ENCODE data around the gene HIKESHI. TPM values are rescaled to one million over a fixed set of nuclear protein-coding genes. Genes with fewer than 3 reads are reported as not detected.

Gene HIKESHI
- total and polyA plus RNA-seq, 2 donors (not counting 1 experiment from before 2014, with no cell fraction given) = 24.4 to 28.0 TPM

DNA sequence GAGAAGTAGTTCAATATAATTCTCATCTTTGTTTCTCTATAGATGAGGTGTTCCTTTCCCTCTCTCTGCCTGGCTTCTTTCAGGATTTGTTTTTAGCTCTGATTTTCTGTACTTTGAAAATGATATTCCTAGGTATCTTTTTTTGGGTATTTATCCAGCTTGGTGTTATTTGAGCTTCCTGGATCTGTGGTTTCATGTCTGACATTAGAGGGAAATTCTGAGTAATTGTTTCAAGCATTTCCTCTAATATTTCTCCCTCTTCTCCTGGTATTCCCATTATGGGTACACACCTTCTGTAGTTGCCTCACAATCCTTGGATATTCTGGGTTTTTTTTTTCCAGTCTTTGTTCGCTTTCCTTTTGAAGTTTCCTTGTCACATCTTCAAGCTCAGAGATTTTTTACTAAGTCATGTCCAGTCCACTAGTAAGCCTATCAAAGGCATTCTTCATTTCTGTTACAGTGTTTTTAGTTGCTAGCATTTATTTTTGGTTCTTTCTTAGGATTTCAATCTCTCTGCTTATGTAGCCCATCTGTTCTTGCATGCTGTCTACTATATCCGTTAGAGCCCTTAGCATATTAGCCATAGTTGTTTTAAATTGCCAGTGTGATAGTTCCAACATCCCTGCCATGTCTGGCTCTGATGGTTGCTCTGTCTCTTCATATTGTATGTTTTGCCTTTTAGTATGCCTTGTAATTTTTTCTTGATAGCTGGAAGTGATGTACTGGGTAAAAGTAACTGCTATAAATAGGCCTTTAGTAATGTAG lies 78.4 kb downstream of the HIKESHI start:
- Histone ChIP-seq H3K36me3 (replicated peaks in 1 of 2; ENCODE audit: control extremely low read depth in 1 of 2, control insufficient read depth in 1 of 2, extremely low read depth in 1 of 2, insufficient read depth in 2 of 2, low read length in 1 of 2) (no peaks in the 10 kb centered on the region), H3K9ac (ENCODE audit: low read length) (no peak overlapping the region), H3K4me1 (ENCODE audit: control insufficient read depth in 2 of 2, insufficient read depth in 2 of 2, low read length in 2 of 2) (no peaks in the 10 kb centered on the region), H3K4me2 (replicated peaks; ENCODE audit: low read depth, low read length, poor library complexity, severe bottlenecking) (no peak overlapping the region), H4K20me1 (ENCODE audit: control insufficient read depth, insufficient read depth, low read length, poor library complexity, severe bottlenecking) (no peaks in the 10 kb centered on the region), H3K27me3 (replicated peaks in 1 of 4; ENCODE audit: control extremely low read depth in 1 of 4, control insufficient read depth in 3 of 4, insufficient read depth in 4 of 4, low read length in 3 of 4) (no peaks in the 10 kb centered on the region), H3K27ac (ENCODE audit: low read length in 2 of 2) (no peak overlapping the region), H2AFZ (ENCODE audit: insufficient read depth, low read depth, low read length, poor library complexity, severe bottlenecking) (no peak overlapping the region), H3K4me3 (ENCODE audit: control extremely low read depth in 1 of 5, extremely low read depth in 1 of 5, insufficient read depth in 1 of 5, low read depth in 2 of 5, low read length in 4 of 5) (no peak overlapping the region), H3K9me3 (ENCODE audit: control extremely low read depth in 1 of 3, control insufficient read depth in 2 of 3, insufficient read depth in 1 of 3, low read length in 2 of 3) (peaks cover 0 to 1% (median 0%) of the 10 kb centered on the region in 3 donors), H3K79me2 (ENCODE audit: control insufficient read depth, insufficient read depth, low read length) (no peaks in the 10 kb centered on the region)
- DNase-seq (no peak), ATAC-seq (ENCODE audit: low read depth) (no peak)
- 100% methylated on average over 1 of the region's 2 CpGs for WGBS (ENCODE audit: insufficient coverage)
- peaks cover 2% of the 10 kb centered on the region for H3K9me3 Mint-ChIP-seq (ENCODE audit: insufficient read depth)
- intact Hi-C loops (cut with micrococcal nuclease) = no loop called here
- no peak overlapping the region for H3K4me3 Mint-ChIP-seq
- ChIA-PET CTCF (interaction anchor here (0.6 kb wide), 1 partner anchor 556 kb away, joined by 4 read pairs; no protein-coding TSS in a partner anchor), POLR2A (no interaction called here)
- no peaks in the 10 kb centered on the region for H3K4me1 Mint-ChIP-seq
- no peak overlapping the region for H3K27ac Mint-ChIP-seq
- no peaks in the 10 kb centered on the region for H3K27me3 Mint-ChIP-seq
- TF ChIP-seq EZH2 (IDR thresholded peaks at IDR 0.05; ENCODE audit: borderline replicate concordance, insufficient read depth, low read depth, low read length, poor library complexity, severe bottlenecking) = no peak
- TF ChIP-seq, protein P1, sequence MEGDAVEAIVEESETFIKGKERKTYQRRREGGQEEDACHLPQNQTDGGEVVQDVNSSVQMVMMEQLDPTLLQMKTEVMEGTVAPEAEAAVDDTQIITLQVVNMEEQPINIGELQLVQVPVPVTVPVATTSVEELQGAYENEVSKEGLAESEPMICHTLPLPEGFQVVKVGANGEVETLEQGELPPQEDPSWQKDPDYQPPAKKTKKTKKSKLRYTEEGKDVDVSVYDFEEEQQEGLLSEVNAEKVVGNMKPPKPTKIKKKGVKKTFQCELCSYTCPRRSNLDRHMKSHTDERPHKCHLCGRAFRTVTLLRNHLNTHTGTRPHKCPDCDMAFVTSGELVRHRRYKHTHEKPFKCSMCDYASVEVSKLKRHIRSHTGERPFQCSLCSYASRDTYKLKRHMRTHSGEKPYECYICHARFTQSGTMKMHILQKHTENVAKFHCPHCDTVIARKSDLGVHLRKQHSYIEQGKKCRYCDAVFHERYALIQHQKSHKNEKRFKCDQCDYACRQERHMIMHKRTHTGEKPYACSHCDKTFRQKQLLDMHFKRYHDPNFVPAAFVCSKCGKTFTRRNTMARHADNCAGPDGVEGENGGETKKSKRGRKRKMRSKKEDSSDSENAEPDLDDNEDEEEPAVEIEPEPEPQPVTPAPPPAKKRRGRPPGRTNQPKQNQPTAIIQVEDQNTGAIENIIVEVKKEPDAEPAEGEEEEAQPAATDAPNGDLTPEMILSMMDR (IDR thresholded peaks at IDR 0.05) = no peak

Data from B cell (primary cell).